NCI-H2081 (cell line): ENCODE data around the gene CYSTM1.
A peak's percentile ranks its signal among the peaks of the same experiment; 100 is the strongest.

ENCODE experiments used
- DNase-seq, 2 experiments: peaks; one replicate each; lab custom pipeline; 2025; lab: John Stamatoyannopoulos, UW

CYSTM1 gene, protein sequence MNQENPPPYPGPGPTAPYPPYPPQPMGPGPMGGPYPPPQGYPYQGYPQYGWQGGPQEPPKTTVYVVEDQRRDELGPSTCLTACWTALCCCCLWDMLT

DNA sequence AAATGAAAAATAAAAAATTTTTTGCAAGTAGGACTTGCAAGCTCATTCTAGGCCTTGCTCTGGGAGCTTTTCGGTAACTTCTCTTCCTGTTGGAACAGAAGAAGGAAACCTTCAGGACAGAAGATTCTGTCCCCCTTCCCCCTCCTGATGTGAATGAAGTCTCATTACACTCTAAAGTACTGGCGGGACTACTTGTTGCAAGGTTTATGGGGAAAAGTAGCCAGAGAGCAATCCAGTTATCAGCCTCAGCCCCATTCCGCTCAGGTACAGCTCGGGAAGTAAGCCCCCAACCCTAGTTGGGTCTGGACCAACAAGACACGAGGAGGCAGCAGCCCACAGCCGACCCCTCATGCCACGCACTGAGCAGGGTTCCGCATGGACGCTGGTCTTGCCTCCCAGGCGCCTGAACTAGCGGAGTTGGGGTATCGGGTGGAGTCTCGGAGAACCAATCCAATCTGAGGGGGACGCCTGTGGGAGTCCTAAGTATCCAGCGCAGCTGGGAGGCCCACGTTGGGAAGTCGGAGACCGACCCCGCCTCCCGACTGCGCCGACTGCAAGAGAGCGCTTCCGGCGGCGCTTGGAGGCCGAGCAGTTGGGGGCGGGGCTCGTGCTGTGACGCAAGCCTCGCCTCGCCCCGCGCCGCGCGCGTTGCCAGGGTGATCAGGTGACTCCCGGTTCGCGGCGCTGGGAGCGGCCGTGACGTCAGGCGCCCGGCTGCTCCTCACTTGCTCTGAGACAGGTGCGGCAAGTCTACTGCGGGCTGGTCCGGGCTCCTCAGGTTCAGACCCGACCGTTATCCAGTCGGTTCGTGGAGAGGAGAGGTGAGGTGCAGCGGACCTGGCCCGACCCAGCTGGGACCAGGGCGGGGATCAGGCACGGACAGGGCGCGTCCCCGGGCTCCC, at the start of gene CYSTM1:
TSS of gene CYSTM1 (plus strand) at position 724 of the 902 bp plus-strand sequence. CDS start 19,278 bp downstream, outside the sequence.
- peak; percentile 91 to 94 for DNase-seq

DNA sequence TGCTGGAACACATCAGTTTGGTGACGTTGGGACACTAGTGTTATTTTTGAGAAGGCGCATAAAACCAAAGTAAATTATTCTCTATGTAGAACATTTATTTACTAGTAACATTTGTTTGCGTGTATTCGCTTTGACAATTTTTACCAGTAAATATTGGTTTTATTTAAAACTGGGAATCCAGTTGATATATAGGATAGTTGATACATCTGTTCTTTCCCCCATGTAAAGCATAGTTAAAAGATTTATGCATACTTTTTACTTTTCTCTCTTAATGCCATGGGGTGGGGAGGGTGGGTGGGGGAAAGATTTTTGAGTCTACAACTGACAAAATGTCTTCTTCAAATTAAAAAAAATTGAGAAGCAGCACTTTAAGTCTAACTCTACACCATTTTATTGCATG, 49.4 kb upstream of the CYSTM1 start, which contains the start of gene IGIP:
TSS of gene IGIP (plus strand) at position 301 of the 400 bp plus-strand sequence. CDS start 2,540 bp downstream, outside the sequence.
- DNase-seq, result no peak

DNA sequence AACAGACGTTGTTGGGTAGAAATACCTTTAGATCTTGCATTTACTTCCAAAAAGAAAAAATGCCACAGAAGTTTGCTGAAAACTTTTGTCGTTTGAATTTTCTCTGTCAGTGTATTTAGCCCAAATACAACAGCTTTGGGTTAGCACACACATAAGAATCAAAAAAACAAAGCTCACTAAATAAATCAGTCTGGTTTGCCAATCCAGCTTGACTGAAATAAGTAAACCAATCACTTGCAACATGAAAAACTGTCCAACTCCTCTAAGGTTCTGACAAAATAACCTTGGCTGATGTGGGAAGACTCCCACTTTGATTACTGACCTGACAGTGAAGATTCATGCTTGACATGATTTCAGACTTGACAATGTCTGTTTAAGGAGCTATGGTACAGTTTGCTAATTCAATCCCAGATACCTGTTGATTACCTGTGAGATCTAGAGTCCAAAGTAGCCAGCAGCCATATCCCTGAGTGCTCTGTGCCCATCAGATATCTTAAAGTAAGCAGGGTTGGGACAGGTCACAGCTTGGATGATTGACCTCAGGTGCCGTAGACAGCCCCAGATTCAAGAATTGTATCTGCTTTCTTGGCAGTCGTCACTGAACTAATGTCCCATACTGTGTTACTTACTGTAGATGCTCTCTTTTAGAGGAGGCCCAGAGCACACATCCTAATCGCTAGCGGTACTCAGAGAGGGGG, 48.5 kb upstream of the CYSTM1 start:
- no peak for DNase-seq

DNA sequence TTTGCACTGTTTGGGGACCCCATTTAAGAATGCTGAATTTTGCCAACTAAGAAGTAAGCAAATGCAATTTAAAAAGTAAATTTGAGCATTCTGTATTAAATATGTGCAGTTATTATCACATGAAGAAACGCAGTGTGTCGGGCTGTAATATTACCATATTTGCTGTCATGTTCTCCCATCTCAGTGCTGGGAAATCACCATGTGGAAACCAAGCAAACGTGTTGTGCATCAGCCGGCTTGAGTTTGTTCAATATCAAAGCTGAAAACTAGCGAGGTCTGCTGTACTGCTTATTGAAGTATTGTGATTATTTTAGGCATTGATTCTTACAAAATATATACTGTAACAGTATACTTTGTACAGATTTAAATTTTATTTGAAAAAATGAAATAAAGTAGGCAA, 46.6 kb upstream of the CYSTM1 start:
- DNase-seq, result no peak

DNA sequence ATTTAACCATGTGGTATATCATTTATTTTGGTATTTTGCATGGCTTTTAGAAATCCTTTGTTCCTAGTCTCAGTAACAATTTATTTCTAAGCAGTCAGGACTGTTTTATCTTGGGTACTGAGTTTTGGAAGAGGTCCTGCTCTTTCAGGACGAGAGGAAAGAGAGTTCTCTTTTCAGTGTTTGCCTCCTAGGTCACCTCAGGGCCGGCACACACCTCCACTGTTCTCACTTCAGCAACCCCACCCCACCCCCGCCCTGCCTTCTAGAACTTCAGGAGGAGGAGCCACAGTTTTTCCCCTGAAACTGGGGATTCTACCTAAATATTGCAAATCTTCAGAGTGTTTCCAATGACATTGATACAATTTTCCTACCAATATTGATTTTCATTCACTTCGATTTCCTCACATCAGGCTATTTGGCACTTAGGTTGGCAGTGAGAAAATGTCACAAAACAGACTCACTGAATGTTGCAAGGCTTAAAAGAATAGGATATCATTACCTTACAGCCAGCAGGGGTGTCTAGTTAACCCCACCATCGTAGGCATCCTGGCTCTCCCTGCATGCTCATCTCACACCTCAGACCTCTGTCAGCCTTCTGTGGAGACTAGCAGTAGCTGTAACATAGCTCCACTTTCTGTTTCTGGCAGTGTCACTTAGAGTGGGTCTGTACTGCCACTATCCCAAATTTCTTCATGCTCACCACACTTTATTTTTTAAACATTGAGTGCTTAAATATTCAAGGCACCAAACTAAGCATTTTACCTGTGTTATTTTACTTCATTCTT, 43.8 kb upstream of the CYSTM1 start:
- DNase-seq, result no peak

DNA sequence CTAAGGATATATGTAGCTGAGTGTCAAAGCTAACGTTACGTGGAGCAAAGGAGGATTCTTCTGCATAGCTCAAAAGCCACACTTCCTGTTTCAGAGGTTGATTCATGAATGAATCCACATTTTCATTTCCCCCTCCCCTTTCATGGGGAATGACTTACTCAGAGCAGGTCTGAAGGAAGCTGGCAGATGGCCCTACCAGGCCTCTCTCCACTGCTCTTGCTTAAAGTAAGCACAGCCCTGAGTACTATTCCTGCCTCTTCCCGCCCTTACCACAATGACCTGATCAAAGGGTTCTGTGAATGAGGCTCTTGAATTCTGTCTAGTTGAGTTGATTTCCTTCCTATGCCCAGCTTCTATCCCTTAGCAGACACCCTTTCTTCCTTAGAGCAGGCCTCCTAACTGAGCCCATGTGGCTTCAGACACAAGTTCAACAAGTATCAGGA, 43.0 kb upstream of the CYSTM1 start:
- no peak for DNase-seq

DNA sequence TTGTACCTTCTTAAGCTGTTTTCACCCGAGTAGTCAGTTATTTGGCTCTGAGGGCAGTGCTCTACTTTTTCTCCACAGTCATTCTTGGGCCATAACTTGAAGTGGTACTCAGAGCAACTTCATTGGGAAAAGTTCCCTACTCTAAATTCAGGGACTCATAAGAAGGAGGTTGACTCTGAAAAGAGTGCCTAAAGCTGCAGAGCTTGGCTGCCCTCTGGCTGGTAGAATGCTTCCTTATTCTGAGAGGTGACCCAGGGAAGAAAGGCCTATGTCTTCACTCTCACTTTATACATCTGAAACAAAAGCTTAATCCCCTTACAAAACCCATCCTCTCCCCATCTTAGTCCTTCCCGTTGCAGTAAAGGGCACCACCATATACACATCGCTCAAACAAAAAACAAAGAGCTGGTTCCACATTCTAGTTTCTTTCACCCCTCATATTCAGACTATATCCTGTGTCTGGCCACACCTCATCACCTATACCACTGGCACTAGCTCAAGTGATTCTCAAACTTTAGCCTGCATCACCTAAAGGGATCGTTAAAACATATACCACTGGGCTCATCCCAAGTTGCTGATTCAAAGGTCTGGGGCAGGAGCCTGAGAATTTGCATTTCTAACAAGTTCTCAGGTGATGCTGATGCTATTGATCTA, 41.3 kb upstream of the CYSTM1 start:
- no peak for DNase-seq

DNA sequence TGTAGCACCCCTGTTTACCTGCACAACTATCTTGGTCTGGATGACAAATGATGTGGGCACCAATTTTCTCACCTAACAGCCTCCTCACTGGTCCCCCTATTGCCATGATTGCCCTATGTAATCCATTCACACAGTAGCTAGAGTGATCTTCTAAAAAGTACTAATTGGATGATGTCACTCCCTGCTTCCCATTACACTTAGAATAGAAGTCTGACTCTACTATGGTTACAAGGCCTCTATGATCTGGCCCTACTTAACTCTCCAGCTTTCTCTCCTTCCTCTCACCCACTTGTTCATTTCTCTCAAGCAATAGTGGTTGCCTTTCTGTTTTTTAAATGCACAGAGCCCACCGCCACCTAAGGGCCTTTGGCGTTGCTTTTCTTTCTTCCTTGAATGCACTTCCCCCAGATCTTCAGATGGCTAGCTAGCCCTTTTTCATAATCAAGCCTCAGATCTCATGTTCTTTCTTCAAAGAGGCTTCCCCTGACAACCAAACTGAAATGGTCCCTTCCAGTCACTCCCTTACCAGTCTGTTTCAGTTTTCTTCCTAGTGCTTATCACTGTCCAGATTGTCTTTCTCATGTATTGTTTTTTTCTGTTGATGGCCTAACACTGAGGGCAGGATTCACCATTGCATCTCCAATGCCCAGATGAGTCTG, 40.6 kb upstream of the CYSTM1 start:
- DNase-seq, result no peak

DNA sequence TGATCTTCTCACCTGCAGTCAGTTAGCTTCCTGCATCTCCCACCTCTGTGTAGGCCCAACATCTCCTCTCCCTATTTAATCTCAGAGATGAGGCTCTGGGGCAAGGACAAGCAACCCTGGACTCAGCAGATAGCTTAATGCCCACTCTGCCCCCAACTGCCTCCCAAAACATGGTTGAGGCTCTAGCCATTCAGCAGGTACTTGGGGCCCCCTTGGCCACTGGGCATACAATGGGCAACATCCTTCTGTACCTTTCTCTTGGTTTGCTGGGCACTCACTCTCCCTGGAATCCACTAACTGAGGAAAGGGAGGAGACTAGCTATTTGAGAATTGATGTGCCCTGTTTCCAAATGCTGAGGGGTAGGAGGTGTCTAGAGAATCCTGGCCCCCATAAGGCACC, 39.9 kb upstream of the CYSTM1 start:
- no peak for DNase-seq

DNA sequence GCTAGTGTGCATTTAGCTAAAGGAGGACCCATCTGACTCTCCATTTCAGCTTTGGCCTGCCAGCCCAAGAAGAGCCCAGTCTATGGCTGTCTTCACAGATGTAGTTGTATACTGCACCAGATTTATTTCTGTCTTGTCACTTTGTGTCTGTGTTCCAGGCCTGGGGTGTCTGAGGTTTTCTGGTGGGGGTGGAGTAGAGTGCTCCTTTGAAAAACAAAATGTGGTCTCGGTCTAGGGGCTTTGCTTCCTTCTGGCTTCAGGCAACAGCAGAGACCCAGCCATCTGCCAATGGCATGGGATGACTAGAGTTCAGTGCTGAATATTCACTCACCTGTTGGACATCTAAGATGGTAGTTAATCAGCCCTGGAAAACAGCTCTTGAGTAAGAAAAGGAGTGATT, 38.4 kb upstream of the CYSTM1 start:
- DNase-seq, result no peak

DNA sequence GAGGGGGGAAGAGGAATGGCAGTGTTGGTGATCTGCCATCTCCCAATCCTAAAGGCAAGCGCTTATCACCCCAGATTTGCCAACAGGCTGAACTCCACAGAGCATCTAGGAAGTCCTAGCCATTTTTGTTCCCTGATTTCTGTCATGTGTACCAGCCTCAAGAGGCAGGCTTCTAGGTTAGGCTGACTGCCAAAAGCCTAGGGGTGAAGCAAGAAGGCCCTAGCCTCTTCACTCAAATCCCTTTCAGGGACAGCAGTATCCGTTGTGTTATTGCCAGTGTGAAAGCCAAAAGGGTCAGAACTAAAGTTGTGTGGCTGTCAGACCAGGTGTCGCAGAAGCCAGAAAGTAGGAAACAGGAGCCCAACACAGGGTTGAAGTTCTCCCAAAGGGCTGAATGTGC, 34.6 kb upstream of the CYSTM1 start:
- DNase-seq, result no peak

DNA sequence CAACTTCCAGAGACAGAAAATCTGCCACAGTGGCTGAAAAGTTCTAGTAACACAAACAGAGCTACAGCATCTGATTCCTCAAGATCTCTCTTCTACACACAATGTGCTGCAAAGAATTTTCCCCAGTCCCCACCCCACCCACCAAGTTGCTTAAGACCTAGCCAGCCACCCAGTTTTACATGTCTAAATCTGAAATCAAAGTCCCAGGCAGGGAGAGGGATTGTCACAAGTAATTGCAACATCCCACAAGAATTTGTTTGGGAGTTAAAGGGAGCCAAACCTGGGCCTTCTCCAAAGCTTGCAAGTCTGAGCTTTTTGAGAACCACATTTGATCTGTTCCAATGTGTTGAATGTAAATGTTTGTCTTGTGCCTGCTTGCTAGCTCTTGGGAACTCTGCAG, 33.7 kb upstream of the CYSTM1 start:
- no peak for DNase-seq

DNA sequence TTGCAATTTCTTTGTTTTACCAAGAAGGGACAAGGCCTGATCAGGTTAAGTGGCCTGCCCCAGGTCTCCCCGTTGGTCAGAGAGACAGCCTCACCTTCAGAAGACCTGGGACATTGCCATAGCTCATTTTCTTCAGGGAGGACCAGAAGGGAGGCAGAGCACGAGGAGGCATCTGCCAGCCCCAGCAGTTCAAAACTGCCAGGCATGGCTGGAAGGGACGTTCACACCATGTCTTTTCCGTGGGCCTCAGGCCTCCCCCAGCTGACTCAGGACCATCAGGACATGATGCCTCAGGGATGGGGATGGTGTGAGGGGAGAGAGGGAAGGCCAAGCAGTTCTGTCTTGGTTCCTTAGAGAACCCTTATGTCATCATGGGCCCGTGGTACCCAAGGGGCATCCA, 32.7 kb upstream of the CYSTM1 start:
- no peak for DNase-seq

DNA sequence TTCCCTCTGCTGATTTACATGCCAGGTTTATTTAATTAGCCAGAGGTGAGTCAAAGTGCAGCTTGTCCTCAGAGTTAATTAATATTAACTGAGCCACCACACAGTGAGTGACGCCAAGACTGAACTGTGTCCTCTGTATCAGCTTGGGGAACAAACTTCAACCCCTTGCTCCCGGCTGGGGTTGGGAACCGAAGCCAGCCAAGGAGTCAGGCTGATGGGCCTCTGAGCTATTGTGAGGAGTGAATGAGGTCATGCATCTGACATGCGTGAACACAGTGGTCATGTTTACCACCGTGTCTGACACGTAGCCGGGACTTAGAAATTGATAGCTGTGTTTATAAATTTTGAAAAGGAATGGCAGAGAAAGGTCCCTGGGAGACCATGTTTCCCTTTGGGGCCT, 32.1 kb upstream of the CYSTM1 start:
- no peak for DNase-seq

DNA sequence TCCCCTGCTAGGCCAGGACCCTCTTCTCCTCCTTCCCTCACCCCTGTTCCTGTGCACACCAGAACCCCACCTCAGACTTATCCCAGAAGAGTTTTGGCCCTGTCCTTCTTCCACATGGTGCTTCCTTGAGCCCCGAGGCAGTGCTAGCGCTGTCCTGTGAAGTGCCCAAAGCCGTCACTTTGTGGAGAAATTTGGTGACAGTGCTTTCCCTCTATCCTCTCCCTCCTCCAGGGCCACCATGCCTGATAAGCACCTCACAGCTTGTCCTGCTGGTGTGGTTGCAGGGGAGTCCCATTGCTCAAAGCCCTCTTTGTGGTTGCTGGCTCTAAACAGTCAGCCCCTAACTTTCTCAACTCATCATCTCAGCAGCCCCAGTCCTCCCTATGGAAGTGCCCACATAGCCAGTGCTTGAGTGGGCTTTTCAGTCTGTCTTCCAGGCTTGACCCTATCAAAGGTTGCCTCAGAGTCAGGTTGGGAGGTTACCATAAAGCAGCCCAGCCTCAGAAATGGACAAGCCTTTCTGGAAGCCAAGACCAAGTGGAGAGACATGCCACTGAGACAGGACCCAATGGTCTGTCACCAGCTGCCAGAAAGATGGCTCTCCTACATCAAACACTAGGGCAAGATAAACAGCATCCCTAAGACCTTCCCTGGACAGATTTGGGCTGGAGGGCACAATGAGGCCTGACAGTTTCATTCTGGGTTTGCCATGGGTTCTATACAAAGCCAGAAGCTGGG, 31.3 kb upstream of the CYSTM1 start:
- DNase-seq, result no peak

DNA sequence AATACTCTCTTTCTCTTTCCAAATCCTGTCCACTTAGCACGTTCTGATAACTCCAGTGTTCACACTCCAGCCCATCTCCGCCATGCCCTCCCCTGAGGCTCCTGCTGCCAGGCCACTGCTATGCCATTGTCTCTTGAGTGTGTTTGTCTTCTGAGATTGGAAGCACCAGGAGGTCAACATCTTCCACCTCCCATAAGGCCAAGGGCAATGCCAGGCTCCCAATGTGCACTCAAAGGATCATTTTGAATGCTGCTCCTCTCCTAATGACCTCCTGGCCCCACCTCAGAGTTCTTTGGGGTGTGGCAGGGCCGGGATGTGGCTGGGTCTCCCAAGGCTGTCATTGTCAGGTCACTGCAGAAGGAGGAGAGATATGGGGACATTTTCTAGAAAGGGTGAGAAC, 29.7 kb upstream of the CYSTM1 start:
- no peak for DNase-seq

DNA sequence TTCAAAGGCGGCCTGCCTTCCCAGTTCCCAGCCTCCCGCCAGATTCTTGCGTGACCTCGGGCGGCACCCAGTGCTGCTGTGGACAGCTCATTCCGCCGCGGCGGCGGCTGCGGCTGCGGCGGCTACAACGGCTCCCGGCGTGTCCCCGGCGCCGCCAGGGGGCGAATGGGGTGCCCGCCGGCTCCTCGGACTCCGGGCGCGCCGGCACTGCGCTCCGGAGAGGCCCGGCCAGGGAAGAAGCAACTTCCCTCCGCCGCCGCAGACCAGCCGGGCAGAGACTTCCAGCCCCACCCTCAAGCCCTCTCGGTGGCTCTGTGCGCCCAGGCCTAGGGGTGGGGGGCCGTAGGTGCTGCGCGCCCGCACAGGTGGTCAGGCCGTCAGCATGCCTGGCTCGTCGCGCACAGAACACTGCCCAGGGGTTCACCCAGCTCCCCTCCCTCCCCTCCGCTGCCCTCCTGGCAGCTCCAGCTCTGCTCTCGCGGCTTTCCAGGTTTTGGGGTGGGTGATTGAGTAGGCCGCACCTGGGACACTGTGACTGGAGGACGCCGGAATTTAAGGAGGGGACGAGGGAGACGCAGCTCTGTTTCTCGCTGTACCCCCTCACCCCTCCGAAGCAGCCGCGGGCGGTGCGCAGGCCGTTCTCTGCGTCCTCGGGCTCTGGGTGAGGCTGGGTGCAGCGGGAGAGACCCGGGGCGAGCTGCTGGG, 29.0 kb upstream of the CYSTM1 start:
- no peak for DNase-seq

DNA sequence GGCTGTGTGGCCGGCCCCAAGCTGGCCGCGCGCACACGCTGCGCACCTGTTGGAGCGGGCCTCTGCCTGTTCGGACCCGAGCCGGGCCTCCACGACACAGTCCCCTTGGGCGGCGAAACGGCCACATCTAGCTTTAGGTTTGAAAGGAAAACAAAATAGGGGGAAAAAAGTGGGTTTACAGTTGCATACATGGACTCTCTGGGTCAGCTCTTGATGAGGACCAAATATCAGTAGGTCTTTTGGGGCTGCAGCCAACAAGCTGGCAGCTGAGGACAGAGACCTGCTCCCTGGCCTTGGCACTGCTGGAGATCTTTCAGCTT, 28.5 kb upstream of the CYSTM1 start:
- DNase-seq, result no peak

DNA sequence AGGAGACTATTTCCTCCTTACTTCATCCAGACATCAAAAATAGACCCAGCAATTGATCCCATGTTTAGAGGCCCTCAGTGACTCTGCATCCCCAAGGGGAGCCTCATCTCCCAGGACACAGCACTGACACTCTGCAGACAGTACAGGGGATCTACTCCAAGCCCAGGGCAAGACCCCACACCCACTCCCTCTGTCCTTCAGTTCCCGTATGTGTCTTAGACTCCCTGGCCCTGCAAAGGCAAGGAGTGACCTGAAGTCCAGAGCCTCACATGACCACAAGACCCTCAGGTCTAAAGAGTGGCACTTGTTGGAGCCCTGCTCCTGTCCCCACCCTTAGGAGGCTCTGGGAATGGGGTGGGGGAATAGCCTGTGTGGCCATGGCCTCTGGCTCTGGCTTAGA, 27.5 kb upstream of the CYSTM1 start:
- DNase-seq, result no peak

DNA sequence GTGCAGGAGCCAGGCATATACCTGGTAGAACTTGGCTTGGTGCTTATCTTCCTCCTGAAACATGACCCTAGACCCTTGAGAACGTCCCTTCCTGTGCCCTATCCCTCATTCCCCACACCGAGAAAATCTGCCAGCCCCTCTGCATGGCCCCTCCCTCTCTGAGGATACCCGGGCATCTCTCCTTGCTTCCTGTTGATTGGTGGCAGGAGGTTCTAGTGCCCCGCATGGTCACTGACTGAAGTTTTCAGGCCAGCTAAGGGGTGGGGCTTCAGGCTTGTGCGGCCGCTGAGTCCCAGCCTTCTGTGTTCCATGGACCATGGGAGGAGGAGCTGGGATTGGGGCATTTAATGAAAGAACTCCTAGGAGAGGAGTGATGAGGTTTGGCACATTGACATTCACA, 26.5 kb upstream of the CYSTM1 start:
- no peak for DNase-seq
